ENCODE results near the gene SMARCA2.

The SMARCA2 gene

DNA sequence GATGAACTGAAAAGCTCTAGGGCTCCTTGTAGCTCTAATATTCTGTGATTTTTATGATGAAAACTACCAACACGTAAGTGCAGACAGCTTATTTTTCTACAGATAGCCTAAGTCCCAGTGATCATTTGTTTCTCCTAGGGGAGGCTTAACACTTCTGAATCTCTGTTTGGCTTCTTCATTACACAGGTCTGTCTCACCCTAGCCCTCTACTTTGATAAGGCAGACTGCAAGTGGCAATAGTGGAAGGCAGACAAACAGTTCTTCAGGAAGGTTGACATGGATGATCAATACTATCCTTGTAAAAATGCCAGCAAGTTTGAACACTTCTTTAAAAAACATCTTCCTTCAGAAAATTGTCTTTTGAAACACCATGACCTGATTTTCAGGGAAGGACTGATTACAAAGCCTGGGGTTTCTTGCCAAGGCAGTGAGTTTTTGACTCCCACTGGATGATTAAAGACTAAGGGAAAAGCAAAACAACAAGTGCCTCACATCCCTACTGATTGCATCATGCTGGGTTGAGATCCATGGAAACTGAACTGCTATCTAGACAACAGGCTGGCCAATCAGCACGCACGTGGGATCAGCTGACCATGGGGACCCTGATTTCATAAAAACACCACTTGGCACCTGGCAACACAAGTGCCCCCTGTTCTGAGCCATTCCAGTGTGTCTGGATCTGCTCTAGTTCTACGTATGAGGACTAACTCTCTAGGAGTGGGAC is 212.2 kb downstream of the SMARCA2 start:
- no peak for DNase-seq

DNA sequence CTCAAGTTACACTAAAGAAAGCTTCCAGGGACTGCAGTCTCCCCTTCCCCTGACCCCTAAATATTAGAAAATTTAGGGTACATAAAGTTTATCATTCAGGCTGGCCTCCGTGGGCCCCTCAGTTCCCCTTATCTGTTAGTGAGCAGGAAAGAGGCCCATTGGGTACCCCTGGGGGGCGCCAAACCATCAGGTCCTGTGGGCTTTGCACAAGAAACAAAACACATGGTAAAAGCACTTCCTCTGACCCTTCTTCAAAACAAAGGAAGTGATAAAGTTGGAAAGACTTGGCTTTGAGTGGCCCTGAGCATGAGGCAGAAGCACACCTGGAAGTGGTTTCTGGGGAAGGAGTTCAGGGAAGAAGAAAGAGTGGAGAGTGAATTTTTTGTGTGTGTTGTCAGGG is 213.0 kb downstream of the SMARCA2 start:
- DNase-seq, result peak; percentile 65

DNA sequence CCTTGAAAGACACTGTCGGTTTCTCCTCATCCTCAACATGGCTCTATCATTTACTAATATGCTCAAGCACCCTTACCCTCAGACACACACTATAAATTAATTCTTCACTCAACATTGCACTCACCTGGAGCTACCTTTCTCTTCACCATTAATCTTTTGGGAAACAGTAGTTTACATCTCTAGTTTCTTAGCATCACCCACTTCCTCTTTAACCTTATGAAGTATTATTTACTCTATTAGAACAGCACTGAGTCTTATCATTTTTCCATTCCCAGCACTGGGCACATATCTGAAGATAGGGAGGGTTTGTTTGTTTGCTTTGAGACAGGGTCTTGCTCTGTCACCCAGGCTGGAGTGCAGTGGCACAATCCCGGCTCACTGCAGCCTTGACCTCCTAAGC is 213.5 kb downstream of the SMARCA2 start:
- no peak for DNase-seq

DNA sequence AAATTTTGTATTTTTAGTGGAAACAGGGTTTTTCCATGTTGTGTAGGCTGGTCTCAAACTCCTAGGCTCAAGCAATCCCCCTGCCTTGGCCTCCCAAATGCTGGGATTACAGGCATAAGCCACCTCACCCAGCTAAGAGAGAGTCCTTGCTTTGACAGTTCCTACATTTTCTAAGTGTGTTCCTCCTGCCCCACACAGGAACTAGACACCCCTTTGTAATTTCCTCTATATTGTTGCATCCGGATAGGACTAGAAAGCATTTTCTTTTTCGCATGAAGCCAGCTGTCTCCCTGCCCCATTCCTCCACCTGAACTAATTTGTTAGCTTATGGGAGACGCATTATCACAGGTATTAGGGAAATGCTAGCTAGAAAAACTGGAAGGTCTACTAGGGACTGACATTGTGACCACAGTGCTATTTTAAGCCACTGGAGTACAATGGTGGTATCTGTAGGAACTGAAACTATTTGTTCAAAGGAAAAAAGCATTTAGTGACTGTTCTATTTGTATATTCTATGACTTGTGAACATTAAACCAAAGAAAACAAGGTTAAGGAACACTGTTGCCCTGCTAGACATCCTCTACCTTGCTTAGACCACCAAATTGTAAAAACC is 214.1 kb downstream of the SMARCA2 start:
- DNase-seq, result no peak

DNA sequence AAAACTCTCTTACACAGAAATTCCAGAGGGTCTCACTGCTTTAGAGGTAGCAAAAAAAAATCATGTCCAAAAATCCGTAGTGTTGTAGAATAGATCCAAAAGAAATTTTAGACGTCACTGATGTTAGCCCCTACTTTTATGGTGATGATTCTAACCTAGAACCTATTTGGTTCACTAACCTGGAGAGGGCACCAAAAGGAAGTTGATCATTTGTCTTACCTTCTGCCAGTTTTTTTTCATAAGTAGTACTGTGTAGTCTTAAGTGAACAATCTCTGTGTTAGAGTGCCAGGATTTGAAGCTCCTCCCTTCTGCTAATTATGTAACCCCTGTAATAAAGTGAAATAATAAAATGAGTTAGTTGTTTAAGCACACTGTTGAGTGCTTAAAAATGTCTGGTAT is 215.2 kb downstream of the SMARCA2 start:
- DNase-seq, result peak; percentile 15

DNA sequence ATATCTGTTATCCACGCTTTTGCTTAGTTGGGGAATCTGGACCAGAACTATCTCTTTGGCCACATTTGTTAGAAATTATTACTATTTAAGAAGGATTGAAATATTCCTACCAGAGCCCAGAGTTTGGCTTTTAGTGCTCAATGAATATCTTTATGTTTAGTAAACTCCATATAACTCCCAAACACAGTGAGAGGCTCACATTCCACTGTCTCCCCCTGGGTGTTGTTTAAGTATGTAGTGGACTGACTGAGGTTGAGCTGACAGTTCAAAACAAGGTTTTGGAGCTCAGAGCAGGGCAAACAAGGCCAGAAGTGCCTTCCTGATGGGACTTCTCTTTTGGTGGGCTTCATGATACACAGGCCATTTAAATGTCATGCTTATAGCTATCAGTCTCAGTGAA is 216.0 kb downstream of the SMARCA2 start:
- DNase-seq, result no peak

DNA sequence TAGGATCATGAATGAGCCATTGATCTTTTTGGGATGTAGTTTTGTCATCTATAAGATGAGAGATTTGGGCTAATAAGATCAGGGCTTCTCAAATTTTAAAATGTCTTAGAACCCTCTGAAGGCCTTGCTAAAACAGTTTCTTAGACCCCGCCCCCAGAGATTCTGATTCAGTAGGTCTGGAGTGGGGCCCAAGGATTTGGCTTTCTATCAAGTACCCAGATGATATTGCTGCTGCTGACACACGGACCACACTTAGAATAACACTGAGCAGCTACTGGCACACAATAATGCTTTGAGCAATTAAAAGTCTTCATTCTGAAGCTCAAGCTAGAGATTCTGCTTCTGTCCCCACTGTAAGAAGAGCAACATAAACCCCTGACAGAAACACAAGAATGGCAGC is 216.7 kb downstream of the SMARCA2 start:
- DNase-seq, result no peak

DNA sequence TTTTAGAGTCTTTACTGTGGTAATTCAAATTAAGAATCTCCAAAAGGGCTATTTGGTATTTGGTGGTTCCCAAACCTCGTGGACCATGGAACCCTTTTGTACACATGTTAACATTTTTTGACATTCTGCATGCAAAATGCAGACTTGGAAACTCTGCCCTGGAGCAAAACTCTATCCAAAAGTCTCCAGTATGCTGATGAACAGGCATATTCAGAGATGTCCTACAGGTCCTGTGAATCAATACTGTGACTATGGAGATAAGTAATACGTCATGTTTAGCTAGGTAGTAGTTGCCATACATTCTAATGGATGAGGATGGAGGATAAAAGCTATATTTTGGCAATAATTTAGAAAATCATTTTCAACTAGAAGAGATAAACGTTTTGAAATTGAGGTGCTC is 218.1 kb downstream of the SMARCA2 start:
- no peak for DNase-seq

DNA sequence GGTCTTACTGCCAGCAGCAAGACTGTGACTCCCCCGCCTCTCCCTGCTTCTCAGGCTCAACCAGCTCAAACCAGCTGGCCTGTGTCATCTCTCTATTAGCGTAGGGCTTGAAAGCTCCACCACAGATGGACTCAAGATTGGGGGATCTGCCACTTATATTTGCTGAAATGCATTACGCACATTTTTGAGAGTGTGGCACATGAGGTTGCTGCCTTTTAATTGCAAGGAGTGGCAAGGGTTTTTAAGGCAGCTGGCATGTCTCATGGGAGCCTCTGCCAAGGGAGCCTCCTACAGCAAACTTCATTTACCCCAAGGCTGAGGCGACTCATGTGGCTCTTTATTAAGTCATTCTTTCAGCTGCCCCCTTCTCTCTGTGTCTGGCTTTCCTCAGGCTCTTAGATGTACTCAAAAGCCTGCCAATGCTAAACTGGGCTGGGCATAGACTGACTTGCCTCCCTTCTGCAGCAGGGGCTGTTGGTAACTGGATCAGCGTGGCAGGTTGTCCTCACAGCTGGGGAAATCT is 219.3 kb downstream of the SMARCA2 start:
- no peak for DNase-seq

DNA sequence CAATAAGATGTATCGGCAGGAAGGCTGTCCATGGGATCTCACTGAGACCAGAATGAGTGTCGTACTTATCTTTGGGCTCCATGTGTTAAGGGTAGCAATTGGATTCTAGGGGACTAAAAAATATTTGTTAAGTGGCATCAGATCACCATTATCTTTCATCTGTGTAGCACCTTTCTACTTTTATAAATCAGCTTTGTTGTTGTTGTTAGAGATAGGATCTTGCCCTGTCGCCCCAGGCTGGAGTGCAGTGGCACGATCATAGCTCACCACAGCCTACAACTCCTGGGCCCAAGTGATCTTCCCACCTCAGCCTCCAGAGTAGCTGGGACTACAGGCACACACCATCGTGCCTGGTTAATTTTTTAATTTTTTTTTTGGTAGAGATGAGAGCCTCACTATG is 220.5 kb downstream of the SMARCA2 start:
- DNase-seq, result no peak

DNA sequence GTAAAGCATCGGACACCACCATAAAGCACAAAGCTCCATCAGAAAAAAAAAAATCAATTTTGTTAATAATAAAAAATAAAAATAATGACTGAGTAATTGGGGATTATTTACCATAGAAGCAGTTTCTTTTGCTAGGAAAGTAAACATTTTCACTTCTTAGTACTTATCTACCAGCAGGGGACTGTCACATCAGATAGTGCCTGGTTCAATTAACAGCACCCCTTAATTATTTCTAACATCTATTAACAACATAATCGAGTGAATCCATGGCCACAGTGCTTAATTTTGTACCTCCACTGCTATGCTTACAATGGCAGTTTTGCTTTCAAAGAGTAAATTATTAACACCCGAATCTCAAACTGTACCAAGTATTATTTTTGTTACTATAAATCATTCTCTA is 221.7 kb downstream of the SMARCA2 start:
- DNase-seq, result no peak

DNA sequence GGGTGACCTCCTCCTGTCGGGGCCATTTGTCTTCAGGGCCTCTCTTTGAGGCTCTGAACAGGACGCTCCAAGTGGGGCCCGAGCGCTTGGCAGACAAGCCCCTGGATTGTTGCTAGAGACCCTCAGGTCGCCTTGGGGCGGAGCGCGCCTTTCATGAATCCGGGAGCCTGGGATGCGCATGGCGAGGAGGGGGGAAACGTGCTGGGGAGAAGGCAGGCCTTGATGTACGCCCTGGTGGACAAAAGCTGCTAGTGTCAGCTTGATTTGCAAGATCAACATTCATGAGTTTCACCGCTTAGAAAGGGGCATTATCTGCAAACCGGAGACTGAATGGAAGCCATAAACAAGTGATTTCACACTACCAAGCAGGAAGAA is 226.3 kb downstream of the SMARCA2 start:
- peak; percentile 59 for DNase-seq

DNA sequence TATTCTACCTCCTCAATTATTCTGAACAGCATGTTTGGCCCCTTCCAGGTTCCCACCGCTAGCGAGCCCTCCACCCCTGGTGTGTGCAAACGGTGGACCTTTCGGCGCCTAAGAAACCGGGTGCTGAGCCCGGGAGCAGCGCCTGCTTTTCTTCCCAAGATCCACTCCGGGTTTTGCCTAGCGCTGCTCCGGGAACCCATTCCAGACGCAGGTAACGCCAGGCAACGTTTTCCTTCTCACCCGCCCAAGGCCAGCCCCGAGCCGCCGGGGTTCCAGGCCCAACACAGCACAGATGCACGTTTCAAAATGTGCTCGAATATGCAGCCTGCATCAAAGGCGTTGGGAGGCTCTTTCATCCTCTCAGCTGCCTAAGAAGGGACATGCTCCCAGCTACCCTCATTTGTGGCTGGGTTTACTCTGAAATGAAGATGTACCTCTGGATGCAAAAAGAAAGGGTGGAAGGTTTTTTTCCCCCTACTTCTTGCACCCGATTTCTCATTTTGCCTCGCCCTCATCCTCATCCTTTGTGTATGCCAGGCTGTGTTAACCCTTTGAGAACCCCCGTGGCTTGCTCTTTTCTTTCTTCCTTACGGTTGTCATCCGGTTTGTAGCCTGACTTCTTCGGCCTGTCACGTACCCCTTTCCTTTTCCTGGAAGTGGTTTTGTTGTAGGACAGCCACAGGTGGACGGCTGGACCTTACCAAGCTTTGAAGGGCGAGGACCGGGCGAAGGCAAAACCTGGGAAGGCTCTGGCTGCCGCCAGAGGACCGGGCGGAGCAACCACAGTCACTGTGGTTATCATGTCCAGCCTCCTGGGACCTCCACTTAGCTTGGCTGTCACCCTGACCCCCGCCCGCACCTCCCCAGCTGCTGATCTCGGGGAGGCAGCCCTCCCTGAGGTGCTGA is 226.9 kb downstream of the SMARCA2 start:
- DNase-seq, result peak; percentile 86

DNA sequence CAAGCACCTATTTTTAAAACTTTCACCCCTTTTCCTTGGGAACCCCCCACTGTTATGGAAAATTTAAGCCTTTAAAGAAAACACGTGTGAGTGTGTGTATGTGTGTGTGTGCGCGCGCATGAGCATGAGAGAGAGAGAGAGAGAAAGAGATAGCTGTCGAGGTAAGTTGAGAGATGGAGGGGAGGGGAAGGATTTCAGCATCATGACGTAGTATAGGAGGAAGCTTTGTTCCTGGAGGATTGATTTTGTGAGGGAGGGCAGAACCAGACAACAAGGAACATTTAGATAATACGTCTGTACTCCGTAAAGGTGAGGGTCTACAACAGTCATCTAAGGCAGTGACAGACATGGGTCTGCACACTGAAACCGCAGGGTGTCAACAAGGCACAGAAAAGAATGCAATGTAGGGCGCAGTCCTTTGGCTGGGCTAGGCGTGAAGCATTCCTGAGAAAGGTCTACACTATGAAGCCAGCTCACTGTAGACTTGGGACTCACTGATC is 227.7 kb downstream of the SMARCA2 start:
- no peak for DNase-seq

Measured in hematopoietic multipotent progenitor cell treated with erythropoietin and hydrocortisone succinate and interleukin-3 and kit ligand, for 6 days (in vitro differentiated cells).